HG02759 (cell line): ENCODE data around the gene ADRA2C.

Source experiments
- ATAC-seq: cut with Tn5 transposase; IDR thresholded peaks from one replicate; pipeline ENCODE4 v1.9.1; 2021; ENCODE audit warnings: mild to moderate bottlenecking, moderate library complexity; ENCODE audit not compliant: unreplicated experiment

Gene ADRA2C

GRCh38 chr4:3775005-3775404 is 8.8 kb downstream of the ADRA2C start:
- ATAC-seq = no peak

- no peak for ATAC-seq
Observed at GRCh38 chr4:3775576-3775975, 9.4 kb downstream of the ADRA2C start.

- no peak for ATAC-seq
Observed at GRCh38 chr4:3776166-3777032, 10.2 kb downstream of the ADRA2C start.

GRCh38 chr4:3777033-3777390 is 10.8 kb downstream of the ADRA2C start:
- no peak for ATAC-seq

- ATAC-seq = no peak
Observed at GRCh38 chr4:3777669-3778068, 11.5 kb downstream of the ADRA2C start.

GRCh38 chr4:3779509-3779908 is 13.3 kb downstream of the ADRA2C start:
- no peak for ATAC-seq

GRCh38 chr4:3780347-3781171 is 14.4 kb downstream of the ADRA2C start:
- ATAC-seq = no peak

GRCh38 chr4:3781193-3781886 is 15.2 kb downstream of the ADRA2C start:
- ATAC-seq = no peak

GRCh38 chr4:3781997-3782930 is 16.1 kb downstream of the ADRA2C start:
- ATAC-seq = no peak

GRCh38 chr4:3783693-3784306 is 17.6 kb downstream of the ADRA2C start:
- no peak for ATAC-seq

- no peak for ATAC-seq
Observed at GRCh38 chr4:3784454-3785291, 18.5 kb downstream of the ADRA2C start.

- ATAC-seq = no peak
Observed at GRCh38 chr4:3785292-3785565, 19.0 kb downstream of the ADRA2C start.

GRCh38 chr4:3786196-3786869 is 20.1 kb downstream of the ADRA2C start:
- ATAC-seq = no peak

- no peak for ATAC-seq
Observed at GRCh38 chr4:3787489-3788365, 21.5 kb downstream of the ADRA2C start.

GRCh38 chr4:3788366-3788660 is 22.1 kb downstream of the ADRA2C start:
- no peak for ATAC-seq

- no peak for ATAC-seq
Observed at GRCh38 chr4:3789587-3789986, 23.4 kb downstream of the ADRA2C start.

- no peak for ATAC-seq
Observed at GRCh38 chr4:3790006-3790561, 23.9 kb downstream of the ADRA2C start.

GRCh38 chr4:3791256-3791655 is 25.1 kb downstream of the ADRA2C start:
- no peak for ATAC-seq
